ENCODE data around the gene PRKCI.

GRCh38 chr3:170277833-170278580 is 55.8 kb downstream of the PRKCI start:
- no peak for TF ChIP-seq POLR2A (IDR thresholded peaks at IDR 0.05; ENCODE audit: low read length)
- no peak for TF ChIP-seq MAZ (IDR thresholded peaks at IDR 0.05; ENCODE audit: borderline replicate concordance, low read depth, low read length)
- no peak for TF ChIP-seq MAX (IDR thresholded peaks at IDR 0.05)
- TF ChIP-seq CTCF (IDR thresholded peaks at IDR 0.05): no peak
- no peak for TF ChIP-seq MAFK (IDR thresholded peaks at IDR 0.05; ENCODE audit: partially characterized antibody)
- TF ChIP-seq JUN (IDR thresholded peaks at IDR 0.05): no peak
- TF ChIP-seq RFX5 (IDR thresholded peaks at IDR 0.05): no peak
- TF ChIP-seq ZFP36 (IDR thresholded peaks at IDR 0.05; ENCODE audit: borderline replicate concordance, partially characterized antibody): no peak
- no peak for TF ChIP-seq EP300 (IDR thresholded peaks at IDR 0.05)
- no peak for TF ChIP-seq SMC3 (IDR thresholded peaks at IDR 0.05)

All from A549 (cell line).